Measurements from ENCODE around the gene FAM13A. TPM values are rescaled to one million over a fixed set of nuclear protein-coding genes. Genes with fewer than 3 reads are reported as not detected.

FAM13A gene
- total RNA-seq, 1 donor from 2014 or later: 51.2 TPM

DNA sequence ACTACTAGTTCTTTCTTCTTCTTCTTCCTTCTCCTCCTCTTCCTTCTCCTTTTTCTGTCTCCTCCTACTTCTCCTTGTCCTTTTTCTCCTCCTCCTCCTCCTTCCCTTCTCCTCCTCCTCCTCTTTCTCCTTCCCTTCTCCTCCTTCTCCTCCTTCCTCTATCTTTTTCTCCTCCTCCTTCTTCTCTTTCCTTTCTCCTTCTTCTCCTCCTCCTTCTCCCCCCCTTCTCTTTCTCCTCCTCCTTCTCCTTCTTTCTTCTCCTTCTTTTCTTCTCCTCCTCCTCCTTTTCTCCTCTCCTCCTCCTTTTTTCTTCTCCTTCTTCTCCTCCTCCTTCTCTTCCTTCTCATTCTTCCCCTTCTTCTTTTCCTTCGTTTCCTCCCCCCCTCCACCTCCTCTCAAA is 337.6 kb downstream of the FAM13A start:
- TF ChIP-seq, protein P1, sequence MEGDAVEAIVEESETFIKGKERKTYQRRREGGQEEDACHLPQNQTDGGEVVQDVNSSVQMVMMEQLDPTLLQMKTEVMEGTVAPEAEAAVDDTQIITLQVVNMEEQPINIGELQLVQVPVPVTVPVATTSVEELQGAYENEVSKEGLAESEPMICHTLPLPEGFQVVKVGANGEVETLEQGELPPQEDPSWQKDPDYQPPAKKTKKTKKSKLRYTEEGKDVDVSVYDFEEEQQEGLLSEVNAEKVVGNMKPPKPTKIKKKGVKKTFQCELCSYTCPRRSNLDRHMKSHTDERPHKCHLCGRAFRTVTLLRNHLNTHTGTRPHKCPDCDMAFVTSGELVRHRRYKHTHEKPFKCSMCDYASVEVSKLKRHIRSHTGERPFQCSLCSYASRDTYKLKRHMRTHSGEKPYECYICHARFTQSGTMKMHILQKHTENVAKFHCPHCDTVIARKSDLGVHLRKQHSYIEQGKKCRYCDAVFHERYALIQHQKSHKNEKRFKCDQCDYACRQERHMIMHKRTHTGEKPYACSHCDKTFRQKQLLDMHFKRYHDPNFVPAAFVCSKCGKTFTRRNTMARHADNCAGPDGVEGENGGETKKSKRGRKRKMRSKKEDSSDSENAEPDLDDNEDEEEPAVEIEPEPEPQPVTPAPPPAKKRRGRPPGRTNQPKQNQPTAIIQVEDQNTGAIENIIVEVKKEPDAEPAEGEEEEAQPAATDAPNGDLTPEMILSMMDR (IDR thresholded peaks at IDR 0.05; ENCODE audit: partially characterized antibody, unreplicated experiment): no peak
- peaks cover 39% of the 10 kb centered on the region for H3K36me3 Mint-ChIP-seq (ENCODE audit: unreplicated experiment)
- H3K27me3 Mint-ChIP-seq (ENCODE audit: unreplicated experiment): no peaks in the 10 kb centered on the region
- no peak for DNase-seq
- peaks cover 20% of the 10 kb centered on the region for H3K9me3 Mint-ChIP-seq (ENCODE audit: unreplicated experiment)
- no peaks in the 10 kb centered on the region for H3K4me1 Mint-ChIP-seq (ENCODE audit: low read depth, unreplicated experiment)
- no peak overlapping the region for H3K27ac Mint-ChIP-seq (ENCODE audit: unreplicated experiment)
- H3K4me3 Mint-ChIP-seq (ENCODE audit: unreplicated experiment): no peak overlapping the region

DNA sequence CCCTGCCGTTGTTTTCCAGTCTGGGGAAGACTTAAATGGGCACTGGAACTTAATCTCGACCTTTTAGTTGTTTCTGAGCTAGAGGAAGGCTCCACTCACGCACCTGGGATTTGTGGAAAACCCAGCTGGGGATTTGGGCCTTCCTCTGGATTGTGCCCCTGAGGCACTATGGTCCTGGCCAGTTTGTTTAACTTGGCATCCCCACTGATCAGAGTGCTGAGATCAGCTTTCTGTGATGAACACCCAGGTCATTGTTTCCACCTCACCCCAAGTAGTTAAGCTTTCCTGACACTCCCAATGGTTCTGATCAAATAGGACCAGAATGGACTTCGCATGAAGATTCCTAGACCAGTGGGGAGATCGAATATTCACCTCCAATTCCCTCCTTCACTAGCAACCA is 338.9 kb downstream of the FAM13A start:
- TF ChIP-seq, protein P1 (IDR thresholded peaks at IDR 0.05; ENCODE audit: partially characterized antibody, unreplicated experiment): no peak
- Mint-ChIP-seq H3K4me1 (ENCODE audit: low read depth, unreplicated experiment) (no peaks in the 10 kb centered on the region), H3K27me3 (ENCODE audit: unreplicated experiment) (no peaks in the 10 kb centered on the region), H3K4me3 (ENCODE audit: unreplicated experiment) (no peak overlapping the region), H3K36me3 (ENCODE audit: unreplicated experiment) (peaks cover 40% of the 10 kb centered on the region), H3K9me3 (ENCODE audit: unreplicated experiment) (peaks cover 20% of the 10 kb centered on the region), H3K27ac (ENCODE audit: unreplicated experiment) (no peak overlapping the region)
- DNase-seq: no peak

DNA sequence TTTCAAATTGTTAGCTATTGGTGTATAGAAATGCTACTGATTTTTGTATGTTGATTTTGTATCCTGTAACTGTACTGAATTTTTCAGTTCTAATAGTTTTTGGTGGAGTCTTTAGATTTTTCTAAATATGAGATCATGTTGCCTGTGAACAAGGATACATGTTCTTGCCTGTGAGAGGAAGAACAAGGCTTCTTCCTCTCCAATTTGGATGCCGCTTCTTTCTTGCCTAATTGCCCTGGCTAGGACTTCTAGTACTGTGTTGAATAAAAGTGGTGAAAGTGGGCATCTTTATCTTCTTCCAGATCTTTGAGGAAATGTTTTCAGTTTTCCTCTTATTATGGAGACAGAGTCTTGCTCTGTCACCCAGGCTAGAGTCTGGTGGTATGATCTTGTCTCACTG is 343.2 kb downstream of the FAM13A start:
- Mint-ChIP-seq H3K9me3 (ENCODE audit: unreplicated experiment) (peaks cover 16% of the 10 kb centered on the region), H3K4me1 (ENCODE audit: low read depth, unreplicated experiment) (no peaks in the 10 kb centered on the region), H3K36me3 (ENCODE audit: unreplicated experiment) (peaks cover 39% of the 10 kb centered on the region), H3K4me3 (ENCODE audit: unreplicated experiment) (no peak overlapping the region), H3K27me3 (ENCODE audit: unreplicated experiment) (peaks cover 1% of the 10 kb centered on the region), H3K27ac (ENCODE audit: unreplicated experiment) (no peak overlapping the region)
- no peak for DNase-seq
- TF ChIP-seq, protein P1 (IDR thresholded peaks at IDR 0.05; ENCODE audit: partially characterized antibody, unreplicated experiment): no peak

DNA sequence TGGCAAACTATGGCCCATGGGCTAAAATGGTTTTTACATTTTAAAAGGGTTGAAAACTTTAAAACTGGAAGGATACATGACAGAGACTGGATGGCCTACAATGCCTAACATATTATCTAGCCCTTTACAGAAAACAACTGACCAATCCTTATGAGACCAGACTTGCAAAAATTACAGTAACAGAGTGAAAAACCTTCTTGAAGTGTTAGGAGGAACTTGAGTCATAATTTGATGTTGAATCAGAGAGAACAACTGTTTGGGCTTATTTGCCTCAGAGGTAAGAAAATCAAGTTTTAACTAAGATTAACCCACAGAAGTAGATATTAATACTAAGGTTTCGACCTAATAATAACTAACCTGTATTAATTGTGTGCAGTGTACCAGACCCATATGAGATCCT is 347.0 kb downstream of the FAM13A start:
- Mint-ChIP-seq H3K27ac (ENCODE audit: unreplicated experiment) (no peak overlapping the region), H3K9me3 (ENCODE audit: unreplicated experiment) (no peaks in the 10 kb centered on the region), H3K36me3 (ENCODE audit: unreplicated experiment) (peaks cover 12% of the 10 kb centered on the region), H3K4me3 (ENCODE audit: unreplicated experiment) (no peak overlapping the region), H3K4me1 (ENCODE audit: low read depth, unreplicated experiment) (no peaks in the 10 kb centered on the region), H3K27me3 (ENCODE audit: unreplicated experiment) (peaks cover 3% of the 10 kb centered on the region)
- DNase-seq: no peak
- TF ChIP-seq, protein P1 (IDR thresholded peaks at IDR 0.05; ENCODE audit: partially characterized antibody, unreplicated experiment): no peak

DNA sequence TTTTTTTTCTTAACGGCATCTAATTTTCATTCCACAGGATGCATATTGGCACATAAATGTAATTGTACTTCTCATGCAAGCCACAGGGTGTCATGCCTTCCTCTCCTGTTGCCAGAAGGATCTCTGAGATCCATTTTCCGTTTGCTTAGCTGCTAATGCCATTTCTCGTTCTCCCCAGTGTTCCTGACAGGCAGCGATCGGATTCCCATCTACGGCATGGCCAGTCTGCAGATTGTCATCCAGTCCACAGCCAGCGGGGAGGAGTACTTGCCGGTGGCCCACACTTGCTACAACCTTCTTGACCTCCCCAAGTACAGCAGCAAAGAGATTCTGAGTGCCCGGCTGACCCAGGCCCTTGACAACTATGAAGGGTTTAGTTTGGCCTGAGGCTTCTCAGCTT is 350.4 kb downstream of the FAM13A start:
- Mint-ChIP-seq H3K4me1 (ENCODE audit: low read depth, unreplicated experiment) (no peaks in the 10 kb centered on the region), H3K27me3 (ENCODE audit: unreplicated experiment) (peaks cover 2% of the 10 kb centered on the region), H3K36me3 (ENCODE audit: unreplicated experiment) (no peaks in the 10 kb centered on the region), H3K27ac (ENCODE audit: unreplicated experiment) (no peak overlapping the region), H3K4me3 (ENCODE audit: unreplicated experiment) (no peak overlapping the region), H3K9me3 (ENCODE audit: unreplicated experiment) (no peaks in the 10 kb centered on the region)
- TF ChIP-seq, protein P1 (IDR thresholded peaks at IDR 0.05; ENCODE audit: partially characterized antibody, unreplicated experiment): peak; percentile 48
- no peak for DNase-seq
